ENCODE data around the gene ILF3. TPM values are rescaled to one million over a fixed set of nuclear protein-coding genes. Genes with fewer than 3 reads are reported as not detected.

ILF3 gene
- total RNA-seq, 1 donor from 2014 or later, result 536 TPM

GRCh38 chr19:10692673-10693264 is 38.6 kb downstream of the ILF3 start:
- Mint-ChIP-seq H3K9me3 (ENCODE audit: unreplicated experiment) (peaks cover 21% of the 10 kb centered on the region), H3K27me3 (ENCODE audit: unreplicated experiment) (peaks cover 16% of the 10 kb centered on the region), H3K4me3 (ENCODE audit: unreplicated experiment) (no peak overlapping the region), H3K4me1 (ENCODE audit: low read depth, unreplicated experiment) (peaks cover 8% of the 10 kb centered on the region), H3K36me3 (ENCODE audit: unreplicated experiment) (peaks cover 4% of the 10 kb centered on the region), H3K27ac (ENCODE audit: unreplicated experiment) (no peak overlapping the region)
- DNase-seq, result no peak
- no peak for TF ChIP-seq CTCF (IDR thresholded peaks at IDR 0.05; ENCODE audit: partially characterized antibody, unreplicated experiment)

GRCh38 chr19:10694706-10695307 is 40.7 kb downstream of the ILF3 start:
- Mint-ChIP-seq H3K4me1 (ENCODE audit: low read depth, unreplicated experiment) (peaks cover 8% of the 10 kb centered on the region), H3K36me3 (ENCODE audit: unreplicated experiment) (peaks cover 4% of the 10 kb centered on the region), H3K27me3 (ENCODE audit: unreplicated experiment) (peaks cover 16% of the 10 kb centered on the region), H3K4me3 (ENCODE audit: unreplicated experiment) (peak overlapping the region; percentile 34), H3K9me3 (ENCODE audit: unreplicated experiment) (peaks cover 19% of the 10 kb centered on the region), H3K27ac (ENCODE audit: unreplicated experiment) (peak overlapping the region; percentile 33)
- DNase-seq, result no peak
- no peak for TF ChIP-seq CTCF (IDR thresholded peaks at IDR 0.05; ENCODE audit: partially characterized antibody, unreplicated experiment)

GRCh38 chr19:10695401-10696398 is 41.6 kb downstream of the ILF3 start:
- peak overlapping the region; percentile 79 for H3K27ac Mint-ChIP-seq (ENCODE audit: unreplicated experiment)
- TF ChIP-seq CTCF (IDR thresholded peaks at IDR 0.05; ENCODE audit: partially characterized antibody, unreplicated experiment), result no peak
- DNase-seq, result peak; percentile 97

GRCh38 chr19:10699650-10700335 is 45.6 kb downstream of the ILF3 start:
- H3K27me3 Mint-ChIP-seq (ENCODE audit: unreplicated experiment), result peaks cover 5% of the 10 kb centered on the region
- peaks cover 9% of the 10 kb centered on the region for H3K9me3 Mint-ChIP-seq (ENCODE audit: unreplicated experiment)
- no peaks in the 10 kb centered on the region for H3K36me3 Mint-ChIP-seq (ENCODE audit: unreplicated experiment)
- peaks cover 8% of the 10 kb centered on the region for H3K4me1 Mint-ChIP-seq (ENCODE audit: low read depth, unreplicated experiment)
- no peak overlapping the region for H3K4me3 Mint-ChIP-seq (ENCODE audit: unreplicated experiment)
- peak; percentile 74 for TF ChIP-seq CTCF (IDR thresholded peaks at IDR 0.05; ENCODE audit: partially characterized antibody, unreplicated experiment)
- DNase-seq, result peak; percentile 69
- H3K27ac Mint-ChIP-seq (ENCODE audit: unreplicated experiment), result no peak overlapping the region

More at GRCh38 chr19:10695401-10696398, 41.6 kb downstream of the ILF3 start:
- H3K27me3 Mint-ChIP-seq (ENCODE audit: unreplicated experiment), result peaks cover 13% of the 10 kb centered on the region
- peaks cover 4% of the 10 kb centered on the region for H3K36me3 Mint-ChIP-seq (ENCODE audit: unreplicated experiment)
- peaks cover 8% of the 10 kb centered on the region for H3K4me1 Mint-ChIP-seq (ENCODE audit: low read depth, unreplicated experiment)
- peak overlapping the region; percentile 90 for H3K4me3 Mint-ChIP-seq (ENCODE audit: unreplicated experiment)
- H3K9me3 Mint-ChIP-seq (ENCODE audit: unreplicated experiment), result peaks cover 19% of the 10 kb centered on the region
